ENCODE data around the gene GPX3.

- no peak for TF ChIP-seq CTCF (IDR thresholded peaks at IDR 0.05)
- no peak for TF ChIP-seq POLR2A (IDR thresholded peaks at IDR 0.05)
These were observed 47.4 kb downstream of the GPX3 start for GRCh38 chr5:151067632-151068432.

Measured in testis (tissue), 2 donors.